Esophagus muscularis mucosa (tissue), 4 donors: ENCODE results near the gene MPP2. TPM values are rescaled to one million over a fixed set of nuclear protein-coding genes. Genes with fewer than 3 reads are reported as not detected.

Source experiments
- DNase-seq: peaks from one replicate; pipeline ENCODE4 v3.0.0-alpha.2; 2017; ENCODE audit errors: extremely low spot score
- H3K27ac ChIP-seq, 4 donors: fragments of 200-600 bp; sonication (generic); replicated peaks in 1 of 4; 1 replicate in 3 of 4; 2 replicates in 1 of 4; pipeline ENCODE4 v1.5.1; 2016 to 2019; ENCODE audit warnings: mild to moderate bottlenecking in 1 of 4
- H3K27me3 ChIP-seq, 4 donors: fragments of 200-600 bp; sonication (generic); one replicate each; pipeline versions ENCODE4 v1.5.1 to v1.6.0; 2016 to 2019
- H3K36me3 ChIP-seq, 4 donors: fragments of 200-600 bp; sonication (generic); one replicate each; pipeline ENCODE4 v1.5.1; 2016 to 2019
- H3K4me1 ChIP-seq, 4 donors: fragments of 200-600 bp; sonication (generic); one replicate each; pipeline ENCODE4 v1.5.1; 2016 to 2019
- H3K4me3 ChIP-seq, 4 donors: fragments of 200-600 bp; sonication (generic); 1 replicate in 2 of 4; 2 replicates in 2 of 4; pipeline ENCODE4 v1.5.1; 2016 to 2019; ENCODE audit warnings: mild to moderate bottlenecking in 4 of 4, moderate library complexity in 1 of 4
- H3K9me3 ChIP-seq, 4 donors: fragments of 200-600 bp; sonication (generic); 1 replicate in 3 of 4; 2 replicates in 1 of 4; pipeline ENCODE4 v1.5.1; 2016 to 2019
- CTCF ChIP-seq, 3 experiments: fragments of 200-600 bp in 2 of 3; fragments of 450-650 bp in 1 of 3; sonication (generic) in 2 of 3; IDR thresholded peaks; one replicate each; pipeline ENCODE4 v1.5.1; 2017 to 2019; ENCODE audit warnings: antibody characterized with exemption in 3 of 3, mild to moderate bottlenecking in 2 of 3, moderate library complexity in 1 of 3
- EP300 ChIP-seq: sonication (generic); formaldehyde crosslinking; IDR thresholded peaks from one replicate; pipeline ENCODE4 v1.6.1; 2017; ENCODE audit warnings: antibody characterized with exemption
- POLR2A ChIP-seq: fragments of 450-650 bp; IDR thresholded peaks from one replicate; pipeline ENCODE4 v1.6.1; 2017; ENCODE audit warnings: antibody characterized with exemption, moderate library complexity, mild to moderate bottlenecking, low read depth
- POLR2AphosphoS5 ChIP-seq, 2 donors: sonication (generic); formaldehyde crosslinking; IDR thresholded peaks; one replicate each; pipeline ENCODE4 v1.6.1; 2017; ENCODE audit warnings: antibody characterized with exemption in 2 of 2
- WGBS: methylation state at CpG from one replicate; pipeline ENCODE4 v1.1.5; 2018; 5-methylcytosine and 5-hydroxymethylcytosine counted together
- intact Hi-C: fragments of 100-400 bp; cut with DNase I; formaldehyde crosslinking; loops from one replicate; pipeline ENCODE4 v1.15.1; 2023
- total RNA-seq, 4 donors: library from RNA; depleted of rRNA; stranded (reverse); fragments of >200 nt; gene quantifications; one replicate each; pipeline versions ENCODE4 v1.1.0 to v1.2.1, GENCODE V29; 2016

Gene MPP2
- total RNA-seq, 4 donors from 2014 or later, result 13.3 to 15.9 (median 15.6) TPM

- Histone ChIP-seq H3K27ac (no peak overlapping the region), H3K4me1 (peaks cover 10 to 11% (median 11%) of the 10 kb centered on the region in 4 donors), H3K27me3 (peaks cover 0 to 72% (median 4%) of the 10 kb centered on the region in 4 donors), H3K4me3 (no peak overlapping the region), H3K9me3 (no peaks in the 10 kb centered on the region), H3K36me3 (no peaks in the 10 kb centered on the region)
- DNase-seq, result no peak
- 91% methylated on average over 1 of the region's 2 CpGs for WGBS
- TF ChIP-seq CTCF (IDR thresholded peaks at IDR 0.05) (no peak), EP300 (no peak), POLR2A (no peak), POLR2AphosphoS5 (IDR thresholded peaks at IDR 0.05) (no peak)
- intact Hi-C loops, result no loop called here
Observed at GRCh38 chr17:43924558-43924957, 17.2 kb upstream of the MPP2 start.

GRCh38 chr17:43920500-43921095, 13.3 kb upstream of the MPP2 start:
- TF ChIP-seq POLR2AphosphoS5 (IDR thresholded peaks at IDR 0.05) (no peak), CTCF (IDR thresholded peaks at IDR 0.05) (no peak), POLR2A (no peak), EP300 (no peak)
- no peak overlapping the region for H3K4me3 ChIP-seq
- no peaks in the 10 kb centered on the region for H3K9me3 ChIP-seq
- intact Hi-C loops, result no loop called here
- no peak for DNase-seq
- peaks cover 0 to 72% (median 0%) of the 10 kb centered on the region in 4 donors for H3K27me3 ChIP-seq
- WGBS, result 66% methylated on average over 9 of the region's 10 CpGs
- no peak overlapping the region for H3K27ac ChIP-seq
- no peaks in the 10 kb centered on the region for H3K36me3 ChIP-seq
- H3K4me1 ChIP-seq, result peaks cover 0 to 13% (median 10%) of the 10 kb centered on the region in 4 donors

GRCh38 chr17:43918026-43918389, 10.7 kb upstream of the MPP2 start:
- intact Hi-C loops, result no loop called here
- Histone ChIP-seq H3K4me3 (peak overlapping the region in 2 of 4 donors; percentile 36 to 40), H3K27ac (no peak overlapping the region), H3K36me3 (no peaks in the 10 kb centered on the region), H3K9me3 (no peaks in the 10 kb centered on the region), H3K27me3 (peaks cover 0 to 56% (median 0%) of the 10 kb centered on the region in 4 donors), H3K4me1 (peaks cover 0 to 13% (median 10%) of the 10 kb centered on the region in 4 donors)
- DNase-seq, result no peak
- WGBS, result 76% methylated on average over 5 of the region's 13 CpGs
- TF ChIP-seq POLR2A, result no peak
- TF ChIP-seq POLR2AphosphoS5 (IDR thresholded peaks at IDR 0.05), result no peak
- TF ChIP-seq CTCF (IDR thresholded peaks at IDR 0.05), result no peak
- no peak for TF ChIP-seq EP300

- WGBS, result 14% methylated on average over 21 of the region's 43 CpGs
- no peak for DNase-seq
- intact Hi-C loops, result no loop called here
- Histone ChIP-seq H3K27ac (no peak overlapping the region), H3K4me3 (peak overlapping the region; percentile 36 to 46 (median 40)), H3K27me3 (peaks cover 0 to 56% (median 0%) of the 10 kb centered on the region in 4 donors), H3K36me3 (no peaks in the 10 kb centered on the region), H3K4me1 (peaks cover 0 to 13% (median 10%) of the 10 kb centered on the region in 4 donors), H3K9me3 (no peaks in the 10 kb centered on the region)
- TF ChIP-seq POLR2AphosphoS5 (IDR thresholded peaks at IDR 0.05) (no peak), CTCF (IDR thresholded peaks at IDR 0.05) (peak; percentile 18 to 57 (median 23))
Observed at GRCh38 chr17:43917348-43918025, 10.2 kb upstream of the MPP2 start.
